Activated CD8-positive, alpha-beta memory T cell treated with anti-CD3 and anti-CD28 coated beads, Interleukin-2, amount 50 U/mL, for 1 hour (primary cell): Measurements from ENCODE around the gene FBXL20.
"Not testable (repeated sequence)": the region's sequence is repeated elsewhere in the genome, so short reads cannot be mapped to it uniquely, and the experiment has no call there.

ENCODE experiments used
- DNase-seq: peaks from one replicate; pipeline ENCODE4 v3.0.0-alpha.2; 2020; ENCODE audit errors: extremely low read depth

Gene FBXL20

GRCh38 chr17:39328815-39329214 is 72.6 kb downstream of the FBXL20 start:
- DNase-seq = no peak

- no peak for DNase-seq
These were observed 74.3 kb downstream of the FBXL20 start for GRCh38 chr17:39327109-39327508.

DNA sequence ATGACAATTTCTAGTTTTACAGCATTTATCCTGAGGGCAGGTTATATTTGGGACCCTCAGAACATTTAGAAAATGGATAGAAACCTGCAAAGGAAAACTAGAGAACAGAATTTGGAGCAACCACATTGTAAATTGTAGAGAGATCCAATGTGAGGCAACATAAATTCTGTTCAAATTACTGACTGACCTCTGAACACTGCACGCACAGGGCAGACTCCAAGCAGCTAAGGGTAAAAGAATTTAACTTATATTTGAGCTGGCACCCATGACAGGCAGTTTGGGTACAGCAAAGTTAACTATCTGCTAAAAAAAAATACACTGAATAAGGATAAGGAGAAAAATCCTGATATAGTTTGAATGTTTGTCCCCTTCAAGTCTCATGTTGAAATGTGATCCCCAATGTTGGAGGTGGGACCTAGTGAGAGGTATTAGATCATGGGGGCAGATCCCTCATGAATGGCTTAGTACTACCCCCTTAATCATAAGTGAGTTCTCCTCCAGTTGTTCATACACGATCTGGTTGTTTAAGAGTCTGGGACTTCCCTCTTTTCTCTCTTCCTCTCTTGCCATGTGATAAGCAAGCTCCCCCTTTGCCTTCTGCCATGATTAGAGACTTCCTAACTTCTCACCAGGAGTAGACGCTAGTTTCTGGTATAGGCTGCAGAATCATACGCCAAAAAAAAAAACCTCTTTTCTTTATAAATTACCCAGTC is 75.7 kb downstream of the FBXL20 start:
- no peak for DNase-seq

- DNase-seq = no peak
These were observed 82.8 kb downstream of the FBXL20 start for GRCh38 chr17:39318636-39319035.

- DNase-seq = no peak
These were observed 94.8 kb downstream of the FBXL20 start for GRCh38 chr17:39306509-39307212.

DNA sequence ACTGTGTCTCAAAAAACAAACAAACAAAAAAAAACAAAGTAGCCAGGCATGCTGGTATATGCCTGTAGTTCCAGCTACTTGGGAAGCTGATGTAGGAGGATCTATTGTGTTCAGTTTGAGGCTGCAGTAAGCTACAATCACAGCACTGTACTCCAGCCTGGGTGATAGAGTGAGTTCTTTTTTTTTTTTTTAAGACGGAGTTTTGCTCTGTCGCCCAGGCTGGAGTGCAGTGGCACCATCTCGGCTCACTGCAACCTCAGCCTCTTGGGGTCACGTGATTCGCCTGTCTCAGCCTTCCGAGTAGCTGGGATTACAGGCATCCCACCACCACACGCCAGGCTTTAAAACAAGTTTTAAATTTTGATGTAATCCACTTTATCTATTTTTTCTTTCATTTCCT is 95.4 kb downstream of the FBXL20 start:
- no peak for DNase-seq

DNA sequence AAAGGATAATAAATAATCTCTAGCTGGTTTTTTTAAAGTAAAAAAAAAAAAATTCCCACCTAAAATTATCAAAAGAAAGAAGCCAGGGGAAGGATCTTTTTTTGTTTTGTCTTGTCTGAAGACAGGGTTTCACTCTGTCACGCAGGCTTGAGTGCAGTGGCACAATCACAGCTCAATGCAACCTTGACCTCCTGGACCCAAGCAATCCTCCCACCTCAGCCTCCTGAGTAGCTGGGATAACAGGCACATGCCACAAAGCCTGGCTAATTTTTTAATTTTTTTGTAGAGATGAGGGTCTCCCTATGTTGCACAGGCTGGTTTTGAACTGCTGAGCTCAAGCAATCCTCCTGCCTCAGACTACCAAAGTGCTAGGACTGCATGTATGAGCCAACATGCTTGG is 97.2 kb downstream of the FBXL20 start:
- DNase-seq = no peak

GRCh38 chr17:39294060-39294459 is 107.4 kb downstream of the FBXL20 start:
- DNase-seq = no peak

- DNase-seq = not testable (repeated sequence)
These were observed 108.9 kb downstream of the FBXL20 start for GRCh38 chr17:39292546-39292945.

DNA sequence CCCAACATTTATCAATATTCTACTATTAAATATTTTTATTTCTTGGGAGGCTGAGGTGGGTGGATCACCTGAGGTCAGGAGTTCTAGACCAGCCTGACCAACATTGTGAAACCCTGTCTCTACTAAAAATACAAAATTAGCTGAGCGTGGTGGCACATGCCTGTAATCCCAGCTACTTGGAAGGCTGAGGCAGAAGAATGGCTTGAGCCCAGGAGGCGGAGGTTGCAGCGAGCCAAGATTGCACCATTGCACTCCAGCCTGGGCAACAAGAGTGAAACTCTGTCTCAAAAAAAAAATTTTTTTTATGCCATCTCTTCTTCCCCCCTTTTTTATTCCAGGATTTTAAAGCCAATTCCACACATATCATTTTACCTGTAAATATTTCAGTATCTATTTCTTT is 114.9 kb downstream of the FBXL20 start:
- DNase-seq = not testable (repeated sequence)

- no peak for DNase-seq
These were observed 116.7 kb downstream of the FBXL20 start for GRCh38 chr17:39284685-39285084.

DNA sequence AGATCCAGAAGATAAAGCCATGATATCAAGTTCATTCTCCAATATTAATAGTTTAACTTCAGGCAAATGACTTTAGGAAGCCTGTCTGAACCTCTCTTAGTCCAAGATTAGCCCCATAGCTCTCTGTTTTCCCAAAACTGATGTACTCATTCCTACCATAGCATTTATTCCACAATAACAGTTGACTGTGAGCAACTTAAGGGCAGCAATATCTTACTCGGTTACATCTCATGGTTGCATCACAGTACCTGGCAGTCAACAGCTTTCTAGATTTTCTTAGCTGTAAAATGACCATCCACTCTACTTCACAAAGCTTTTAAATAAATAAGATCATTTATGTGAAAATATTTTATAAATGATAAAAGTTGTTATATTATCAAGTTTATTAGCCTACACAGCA is 117.5 kb downstream of the FBXL20 start:
- no peak for DNase-seq

DNA sequence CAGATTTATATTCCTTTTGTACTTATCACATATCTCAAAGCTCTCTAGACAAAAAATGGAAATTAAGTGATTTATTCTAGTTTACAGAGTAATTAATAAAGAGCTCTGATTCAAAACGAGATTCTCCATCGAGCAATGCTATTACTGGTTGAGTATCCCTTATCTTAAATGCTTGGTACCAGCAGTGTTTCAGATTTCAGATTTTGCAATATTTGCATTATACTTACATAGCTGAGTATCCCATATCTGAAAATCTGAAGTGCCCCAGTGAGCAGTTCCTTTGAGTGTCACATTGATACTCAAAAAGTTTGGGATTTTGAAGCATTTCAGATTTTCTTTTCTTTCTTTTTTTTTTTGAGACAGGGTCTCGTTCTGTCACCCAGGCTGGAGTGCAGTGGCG is 118.3 kb downstream of the FBXL20 start:
- DNase-seq = no peak

DNA sequence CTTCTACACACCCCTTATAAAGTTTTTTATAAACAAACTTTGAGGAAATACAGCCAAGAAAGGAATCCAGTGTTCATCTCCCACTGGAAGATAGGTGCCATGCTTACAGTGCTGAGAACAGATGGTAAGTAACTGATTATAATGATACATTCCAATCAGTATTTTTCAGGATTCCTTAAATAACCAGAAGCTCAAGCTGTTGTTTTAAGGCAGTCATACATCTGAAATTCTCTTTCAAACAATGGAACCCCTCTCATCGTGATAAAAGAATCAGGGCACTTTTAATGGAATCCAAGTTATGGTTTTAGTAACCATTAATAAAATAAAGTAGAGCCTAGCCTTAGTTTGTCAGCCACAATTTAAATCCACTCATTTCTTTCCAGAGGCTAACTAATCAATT is 119.6 kb downstream of the FBXL20 start:
- DNase-seq = no peak

- DNase-seq = not testable (repeated sequence)
These were observed 123.2 kb downstream of the FBXL20 start for GRCh38 chr17:39278246-39278645.

DNA sequence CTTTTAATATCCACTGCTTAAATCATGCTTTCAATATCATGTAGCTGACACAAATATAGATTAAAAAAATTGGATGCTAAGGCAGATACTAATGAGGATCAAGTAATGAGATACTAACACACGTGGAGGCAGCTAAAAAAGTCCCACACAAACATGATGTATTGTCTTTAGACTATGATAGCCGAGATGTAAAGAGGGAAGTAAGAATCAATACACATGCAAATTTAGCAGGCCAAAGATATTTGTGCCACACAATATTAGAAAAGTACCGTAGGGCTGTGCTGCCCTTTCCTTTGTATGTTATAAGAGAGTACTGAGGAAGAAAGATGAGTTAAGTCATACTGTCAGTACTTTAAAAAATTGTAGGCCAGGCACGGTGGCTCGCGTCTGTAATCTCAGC is 124.3 kb downstream of the FBXL20 start:
- no peak for DNase-seq

- DNase-seq = no peak
These were observed 125.3 kb downstream of the FBXL20 start for GRCh38 chr17:39276113-39276512.

DNA sequence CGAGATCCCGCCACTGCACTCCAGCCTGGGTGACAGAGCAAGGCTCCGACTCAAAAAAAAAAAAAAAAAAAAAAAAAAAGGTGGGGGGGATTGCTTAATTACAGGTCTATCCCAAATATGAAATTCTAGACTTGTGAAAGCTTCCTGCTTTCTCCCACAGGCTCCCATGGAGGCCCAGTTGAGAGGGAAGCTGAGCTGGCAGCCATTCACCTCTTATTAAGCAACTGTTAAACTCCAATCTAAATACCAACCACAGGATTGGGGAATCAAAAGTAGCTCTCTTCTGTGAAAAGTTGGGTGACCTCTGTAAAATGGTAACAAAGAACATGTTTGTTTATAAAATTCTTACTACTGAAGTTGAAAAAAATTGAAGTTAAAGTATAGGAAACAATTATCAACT is 129.9 kb downstream of the FBXL20 start:
- DNase-seq = no peak

DNA sequence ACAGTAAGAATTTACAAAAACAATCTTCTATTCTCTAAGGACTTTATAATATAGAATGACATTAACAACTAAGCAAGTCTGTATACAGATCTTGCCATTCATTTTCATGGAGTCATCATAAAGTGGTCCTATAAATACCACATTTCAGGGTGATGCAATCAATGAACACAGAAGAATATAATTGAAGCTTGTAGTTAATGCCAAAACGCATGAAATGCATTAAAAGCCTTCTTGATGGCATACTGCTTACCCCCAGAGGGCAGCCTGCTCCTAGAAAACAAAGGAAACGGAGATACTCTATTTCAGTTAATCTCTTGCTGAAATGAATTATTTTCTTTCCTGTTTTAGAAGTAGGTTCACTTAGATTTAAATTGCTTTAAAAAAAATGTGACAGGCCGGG is 130.5 kb downstream of the FBXL20 start:
- no peak for DNase-seq

DNA sequence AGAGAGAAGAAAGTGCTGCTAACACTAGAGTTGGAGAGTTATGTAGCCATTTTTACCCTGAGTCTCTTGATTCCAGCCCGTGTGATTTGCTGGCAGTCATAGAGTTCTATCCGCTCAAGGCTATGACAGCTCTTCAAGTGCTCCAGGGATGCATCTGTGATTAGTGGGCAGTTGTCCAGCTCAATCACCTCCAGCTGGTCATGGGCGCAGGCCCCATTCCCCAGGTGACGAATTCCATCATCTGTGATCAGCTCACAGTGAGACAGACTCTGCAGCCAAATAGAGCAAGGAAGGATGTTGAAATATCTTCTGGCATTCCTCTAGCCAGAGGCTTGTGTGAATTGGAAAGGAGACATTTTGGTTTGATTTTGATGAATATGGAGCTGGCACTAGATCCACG is 137.3 kb downstream of the FBXL20 start:
- DNase-seq = no peak

- DNase-seq = no peak
These were observed 140.1 kb downstream of the FBXL20 start for GRCh38 chr17:39261286-39261685.

- no peak for DNase-seq
These were observed 148.5 kb downstream of the FBXL20 start for GRCh38 chr17:39252788-39253460.

DNA sequence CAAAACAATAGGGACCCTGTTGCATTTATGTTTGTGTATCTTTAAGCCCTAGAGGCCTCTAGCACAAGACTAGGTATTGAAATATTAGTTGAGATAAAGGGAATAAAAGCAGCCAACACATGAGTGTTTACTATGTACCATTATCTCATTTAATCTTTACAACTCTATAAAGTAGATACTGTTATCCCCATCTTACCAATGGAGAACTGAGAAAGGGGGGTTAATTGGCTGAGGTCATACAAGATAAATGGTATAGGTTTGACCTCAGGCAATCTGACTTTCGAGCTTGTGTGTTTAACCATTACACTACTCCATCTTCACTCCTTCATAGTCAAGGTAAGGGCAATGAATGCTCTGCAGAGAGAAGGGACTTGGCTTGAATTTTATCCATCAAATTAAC is 149.4 kb downstream of the FBXL20 start:
- no peak for DNase-seq
